Activated effector memory CD4-positive, alpha-beta T cell treated with Interleukin-2 at 50 U/mL for 16 hours (primary cell): Measurements from ENCODE around the gene SPINK2.

ENCODE experiments used
- DNase-seq: peaks from one replicate; pipeline ENCODE4 v3.0.0-alpha.2; 2020

Gene SPINK2, protein sequence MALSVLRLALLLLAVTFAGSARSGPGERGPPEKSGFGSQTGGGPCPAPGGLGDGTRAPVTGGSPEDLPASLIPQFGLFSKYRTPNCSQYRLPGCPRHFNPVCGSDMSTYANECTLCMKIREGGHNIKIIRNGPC

DNA sequence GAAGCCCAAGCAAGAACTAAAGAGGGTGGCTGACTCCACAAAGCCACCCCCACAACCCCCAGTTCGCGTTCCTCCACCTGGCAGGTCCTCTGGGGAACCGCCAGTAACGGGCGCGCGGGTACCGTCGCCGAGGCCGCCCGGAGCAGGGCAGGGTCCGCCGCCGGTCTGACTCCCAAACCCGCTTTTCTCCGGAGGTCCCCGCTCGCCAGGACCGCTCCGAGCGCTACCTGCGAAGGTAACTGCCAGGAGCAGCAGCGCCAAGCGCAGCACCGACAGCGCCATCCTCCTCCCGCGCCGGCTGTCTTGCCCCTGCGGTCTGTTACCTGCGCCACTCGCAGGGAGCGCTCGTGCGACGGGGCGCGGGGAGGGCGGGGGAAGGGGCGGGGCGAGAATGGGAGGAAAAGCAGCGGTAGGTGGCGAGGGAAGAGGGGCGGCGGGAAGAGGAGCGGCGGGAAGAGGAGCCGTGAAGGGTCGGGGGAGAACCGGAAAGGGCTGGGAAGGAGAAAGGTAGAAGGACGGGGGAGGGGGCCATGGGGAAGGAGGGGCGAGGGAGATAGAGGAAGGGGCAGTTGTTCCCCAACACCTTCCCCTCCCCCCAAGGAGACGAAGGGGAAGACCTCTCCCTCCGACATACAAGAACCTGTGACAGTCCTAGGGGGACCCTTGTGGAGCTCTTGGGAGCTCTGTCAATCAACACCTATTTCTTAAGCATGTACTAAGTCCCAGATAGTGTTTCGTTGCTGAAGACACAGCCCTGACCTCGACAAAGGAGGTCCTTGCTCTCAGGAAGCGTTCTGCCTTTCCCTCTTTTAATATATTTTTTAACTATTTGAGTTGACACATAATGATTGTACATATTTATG lies at the start of gene SPINK2:
SPINK2 (minus strand) TSS at position 321 of the 863 bp plus-strand sequence; CDS start at position 282, 39 bp downstream.
- DNase-seq, result peak; percentile 63

- no peak for DNase-seq
Observed at GRCh38 chr4:56870946-56871345, 49.4 kb upstream of the SPINK2 start.

DNA sequence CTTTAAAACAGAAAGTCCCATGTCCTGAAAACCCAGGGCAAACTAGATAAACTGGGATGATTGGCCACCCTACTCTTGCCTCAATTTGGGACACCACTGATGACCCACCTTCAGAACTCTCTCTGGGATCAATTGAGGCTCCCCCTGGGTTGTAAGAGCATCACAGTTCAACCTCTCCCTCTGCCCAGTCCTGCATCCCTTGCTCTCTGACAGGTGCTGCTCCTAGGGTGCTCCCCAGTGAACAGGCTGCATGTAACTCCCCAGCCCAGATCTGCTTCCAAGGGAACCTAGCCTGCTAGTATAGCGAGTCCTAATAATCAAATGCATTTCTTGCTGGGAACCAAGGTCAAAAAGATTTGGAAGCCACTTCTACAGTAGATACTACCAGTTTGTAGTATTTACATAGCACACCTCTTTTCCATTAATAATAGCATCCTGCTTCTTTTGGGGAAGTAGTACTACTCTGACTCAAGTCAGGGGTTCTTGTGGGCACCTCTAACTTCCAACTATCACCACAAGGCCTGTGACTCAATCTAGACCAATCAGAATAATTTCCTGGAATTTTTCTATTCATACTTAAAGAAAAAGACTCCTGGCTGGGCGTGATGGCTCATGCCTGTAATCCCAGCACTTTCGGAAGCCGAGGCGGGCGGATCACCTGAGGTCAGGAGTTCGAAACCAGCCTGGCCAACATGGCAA lies 42.1 kb upstream of the SPINK2 start:
- no peak for DNase-seq

- no peak for DNase-seq
Observed at GRCh38 chr4:56861360-56861759, 39.9 kb upstream of the SPINK2 start.

DNA sequence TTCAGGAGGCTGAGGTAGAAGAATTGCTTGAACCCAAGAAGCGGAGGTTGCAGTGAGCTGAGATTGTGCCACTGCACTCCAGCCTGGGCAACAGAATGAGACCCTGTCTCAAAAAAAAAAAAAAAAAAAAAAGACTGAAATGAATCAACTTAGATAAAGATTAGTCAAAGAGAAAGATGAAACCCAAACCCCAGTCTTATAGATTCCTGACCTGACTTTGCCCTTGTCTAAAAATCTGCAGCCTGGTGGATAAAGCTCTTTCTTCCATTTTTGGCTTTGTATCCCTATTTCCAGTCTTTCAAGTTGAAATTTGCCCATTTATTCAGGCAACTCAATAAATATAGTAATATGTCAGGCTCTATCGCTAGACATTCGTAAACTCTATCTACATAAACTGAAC lies 39.3 kb upstream of the SPINK2 start:
- DNase-seq, result no peak

DNA sequence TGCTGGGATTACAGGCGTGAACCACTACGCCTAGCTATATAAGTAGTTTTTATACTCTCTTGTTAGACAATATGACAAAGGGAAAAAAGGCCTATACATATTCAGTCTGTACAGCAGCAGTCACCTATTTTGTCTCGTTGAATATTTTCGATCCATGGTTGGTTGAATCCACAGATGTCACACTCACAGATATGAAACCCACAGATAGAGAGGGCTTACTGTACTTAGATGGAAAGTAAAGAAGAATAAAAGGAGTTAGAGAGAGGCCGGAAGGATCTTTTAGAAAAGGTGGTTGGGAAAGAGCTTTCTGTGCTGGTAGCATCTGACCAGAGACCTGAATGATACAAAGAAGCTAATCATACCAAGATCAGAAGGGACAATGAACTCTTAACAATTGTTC lies 38.3 kb upstream of the SPINK2 start:
- no peak for DNase-seq

DNA sequence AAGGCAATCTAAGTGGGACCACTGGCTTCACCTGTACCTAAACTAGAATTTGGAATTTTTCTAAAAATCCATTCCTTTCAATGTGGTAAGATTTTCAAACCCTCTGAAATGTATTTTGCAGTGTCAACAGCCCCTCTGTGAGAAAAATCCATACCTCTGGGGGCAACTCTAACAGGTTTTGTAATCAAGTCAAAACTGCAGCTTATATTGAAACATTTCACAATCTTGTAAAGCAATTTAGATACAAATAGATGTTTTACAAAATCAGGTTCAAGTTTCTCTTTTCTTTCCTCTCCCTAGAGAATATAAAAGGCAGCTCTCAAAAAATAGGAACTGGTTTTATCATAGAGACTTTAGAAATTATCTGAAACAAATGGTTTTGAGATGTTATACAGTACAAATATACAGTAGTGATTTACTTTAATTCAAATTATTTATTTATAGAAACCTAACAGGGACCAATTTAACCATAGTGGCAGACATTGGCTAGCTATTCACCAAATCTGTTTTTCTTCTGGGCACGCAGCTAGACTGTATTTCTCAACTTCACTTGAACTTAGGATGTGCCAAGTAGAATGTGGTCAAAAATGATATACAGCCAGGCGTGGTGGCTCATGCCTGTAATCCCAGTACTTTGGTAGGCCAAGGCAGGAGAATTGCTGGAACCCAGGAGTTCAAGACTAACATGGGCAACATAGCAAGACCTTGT lies 36.3 kb upstream of the SPINK2 start:
- no peak for DNase-seq

GRCh38 chr4:56856656-56857055 lies 35.2 kb upstream of the SPINK2 start:
- no peak for DNase-seq

GRCh38 chr4:56850910-56851309 lies 29.4 kb upstream of the SPINK2 start:
- no peak for DNase-seq

DNA sequence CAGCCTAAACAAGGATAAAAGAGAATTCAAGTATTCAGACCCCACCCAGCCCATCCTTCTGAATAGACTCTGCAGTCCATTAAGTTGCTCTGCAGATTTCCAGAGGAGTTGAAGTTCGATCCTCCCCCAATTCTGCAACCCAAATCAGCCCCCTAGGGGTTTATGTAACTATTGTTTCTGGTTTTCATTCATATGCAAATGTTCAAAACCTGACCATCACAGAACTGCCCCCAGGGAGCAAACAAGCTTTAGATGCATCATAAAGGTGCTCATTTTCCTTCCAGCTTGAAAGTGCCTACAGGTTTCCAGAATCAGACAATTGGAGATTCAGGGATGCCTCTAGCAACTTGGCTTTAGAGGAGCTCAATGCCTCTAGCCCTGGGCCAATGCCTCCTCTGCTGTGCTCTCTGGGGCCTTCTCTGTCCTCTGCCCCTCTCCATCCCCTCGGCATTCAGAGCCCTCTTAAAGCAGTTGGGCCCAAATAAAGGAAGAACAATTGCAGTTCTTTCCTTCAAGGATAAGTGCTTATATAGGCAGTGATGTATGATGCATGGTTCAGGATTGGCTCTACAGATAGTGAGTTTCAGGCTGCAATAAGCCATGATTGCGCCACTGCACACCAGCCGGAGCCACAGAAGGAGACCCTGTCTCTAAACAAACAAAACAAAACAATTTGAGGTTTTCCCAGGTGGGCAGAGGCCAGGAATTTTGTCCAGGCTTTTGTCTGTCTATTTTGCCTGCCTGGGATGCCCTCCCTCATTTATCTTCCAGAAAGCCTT lies 23.5 kb upstream of the SPINK2 start:
- DNase-seq, result no peak

GRCh38 chr4:56843421-56843899 lies 22.0 kb upstream of the SPINK2 start:
- DNase-seq, result no peak

DNA sequence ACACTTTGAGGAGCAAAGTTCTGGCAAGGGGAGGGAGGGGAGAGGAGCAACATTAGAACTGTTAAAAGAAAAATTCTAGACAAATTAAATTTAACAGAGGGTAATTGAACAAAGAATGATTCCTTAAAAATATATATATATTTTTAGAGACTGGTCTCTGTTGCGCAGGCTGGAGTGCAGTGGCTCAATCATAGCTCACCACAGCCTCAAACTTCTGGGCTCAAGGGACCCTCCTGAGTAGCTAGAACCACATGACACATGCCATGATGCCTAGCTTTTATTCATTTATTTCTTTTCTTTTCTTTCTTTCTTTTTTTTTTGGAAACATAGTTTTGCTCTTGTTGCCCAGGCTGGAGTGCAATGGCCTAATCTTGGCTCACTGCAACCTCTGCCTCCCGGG lies 19.1 kb upstream of the SPINK2 start:
- no peak for DNase-seq

GRCh38 chr4:56828784-56829535 lies 7.5 kb upstream of the SPINK2 start:
- DNase-seq, result no peak

DNA sequence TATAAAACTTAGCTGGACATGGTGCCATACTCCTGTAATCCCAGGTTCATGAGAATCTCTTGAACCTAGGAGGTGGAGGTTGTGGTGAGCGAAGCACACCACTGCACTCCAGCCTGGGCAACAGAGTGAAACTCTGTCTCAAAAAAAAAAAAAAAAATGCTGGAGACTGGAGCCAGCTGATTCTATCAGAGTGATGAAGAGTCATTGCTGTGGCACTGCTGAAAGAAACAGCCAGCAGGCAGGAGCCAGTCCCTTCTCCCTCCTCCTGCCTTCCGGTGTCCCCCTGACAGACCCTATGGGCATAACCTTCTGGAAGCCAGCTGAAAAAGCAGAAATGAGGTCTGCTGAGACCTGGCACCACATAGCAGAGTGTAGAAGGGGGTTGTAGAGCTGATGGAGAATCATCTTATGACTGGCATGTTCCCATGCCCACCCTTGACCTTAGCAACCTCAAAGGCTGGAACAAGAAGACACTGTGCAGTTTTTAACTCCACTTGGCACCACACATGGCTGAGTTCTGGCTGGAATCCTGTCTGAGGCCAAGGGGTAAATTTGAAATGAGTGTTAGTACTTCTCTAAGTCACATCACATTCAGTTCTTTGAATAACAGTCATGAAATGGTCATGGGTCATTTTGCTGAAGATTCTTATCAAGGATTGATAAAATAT lies 2.6 kb upstream of the SPINK2 start:
- no peak for DNase-seq

- no peak for DNase-seq
Observed at GRCh38 chr4:56818797-56819196, 2.7 kb downstream of the SPINK2 start.

- DNase-seq, result no peak
Observed at GRCh38 chr4:56817840-56818491, 3.5 kb downstream of the SPINK2 start.

- DNase-seq, result no peak
Observed at GRCh38 chr4:56806666-56807065, 14.8 kb downstream of the SPINK2 start.

DNA sequence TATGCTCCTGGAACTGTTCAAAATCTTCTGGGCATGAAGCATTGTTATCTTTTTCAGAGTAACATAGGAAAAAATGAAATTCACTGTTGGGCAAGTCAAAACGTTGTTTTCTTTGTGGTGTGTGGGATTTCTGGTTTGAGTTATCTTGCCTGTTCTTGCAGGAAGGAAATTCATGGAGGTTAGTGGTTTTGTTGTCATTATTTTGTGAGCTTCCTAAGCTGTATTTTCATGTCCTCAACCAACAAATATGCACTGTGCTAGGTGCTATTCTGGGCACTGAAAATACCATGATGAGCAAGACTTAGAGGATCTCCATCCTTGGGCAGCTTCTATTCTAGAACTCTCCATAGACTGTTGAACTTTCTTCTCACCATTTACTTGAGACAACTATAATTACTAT lies 16.9 kb downstream of the SPINK2 start:
- DNase-seq, result no peak

- no peak for DNase-seq
Observed at GRCh38 chr4:56803471-56803870, 18.0 kb downstream of the SPINK2 start.
